PC-9 (cell line): ENCODE data around the gene PTBP1.
"Not testable (repeated sequence)": the region's sequence is repeated elsewhere in the genome, so short reads cannot be mapped to it uniquely, and the experiment has no call there.

Experiments
- CTCF ChIP-seq: fragments of 200-600 bp; sonication (generic); conservative IDR thresholded peaks from 2 replicates; pipeline ENCODE4 v1.6.1; 2017; ENCODE audit warnings: mixed run types, antibody characterized with exemption, mild to moderate bottlenecking, moderate library complexity
- EZH2 ChIP-seq: fragments of 200-600 bp; sonication (generic); IDR thresholded peaks from 2 replicates; pipeline ENCODE4 v1.8.0; 2017; ENCODE audit warnings: antibody characterized with exemption, low read depth

GRCh38 chr19:842802-843179 is 45.5 kb downstream of the PTBP1 start:
- TF ChIP-seq CTCF, EZH2: not testable (repeated sequence)
